Right atrium auricular region (tissue), 2 donors: ENCODE measurements around the gene BHLHE23. TPM values are rescaled to one million over a fixed set of nuclear protein-coding genes. Genes with fewer than 3 reads are reported as not detected.

Experiments
- DNase-seq: peaks from one replicate; pipeline ENCODE4 v3.0.0-alpha.2; 2019; ENCODE audit warnings: low spot score
- H3K27ac ChIP-seq, 2 donors: fragments of 200-600 bp; sonication (generic); 1 replicate in 1 of 2; 2 replicates in 1 of 2; pipeline ENCODE4 v1.5.1; 2016 to 2019
- H3K27me3 ChIP-seq, 2 donors: fragments of 200-600 bp; sonication (generic); one replicate each; pipeline versions ENCODE4 v1.5.1 to v1.6.0; 2017 to 2019
- H3K36me3 ChIP-seq: fragments of 200-600 bp; sonication (generic); one replicate; pipeline ENCODE4 v1.5.1; 2016
- H3K4me1 ChIP-seq, 2 donors: fragments of 200-600 bp; sonication (generic); one replicate each; pipeline versions ENCODE4 v1.5.1 to v1.6.0; 2017 to 2019
- H3K4me3 ChIP-seq, 2 donors: fragments of 200-600 bp; sonication (generic); 1 replicate in 1 of 2; 2 replicates in 1 of 2; pipeline ENCODE4 v1.5.1; 2017 to 2019; ENCODE audit warnings: mild to moderate bottlenecking in 1 of 2, moderate library complexity in 1 of 2
- H3K9me3 ChIP-seq, 2 donors: fragments of 200-600 bp; sonication (generic); one replicate each; pipeline ENCODE4 v1.5.1; 2019
- CTCF ChIP-seq, 2 donors: fragments of 200-600 bp; sonication (generic); IDR thresholded peaks; one replicate each; pipeline ENCODE4 v1.5.1; 2019; ENCODE audit warnings: antibody characterized with exemption in 2 of 2
- total RNA-seq, 2 donors: library from RNA; depleted of rRNA; stranded (reverse); fragments of >200 nt; gene quantifications; one replicate each; pipeline ENCODE4 v1.1.0, GENCODE V29; 2016

Gene BHLHE23
- total RNA-seq, 2 donors from 2014 or later: not detected

GRCh38 chr20:63002511-63002910 is 4.3 kb downstream of the BHLHE23 start:
- no peak for TF ChIP-seq CTCF (IDR thresholded peaks at IDR 0.05)
- H3K4me3 ChIP-seq: no peak overlapping the region
- no peak for DNase-seq
- no peaks in the 10 kb centered on the region for H3K9me3 ChIP-seq
- peaks cover 0 to 19% of the 10 kb centered on the region in 2 donors for H3K4me1 ChIP-seq
- no peak overlapping the region for H3K27ac ChIP-seq
- peaks cover 21 to 38% of the 10 kb centered on the region in 2 donors for H3K27me3 ChIP-seq
- H3K36me3 ChIP-seq: no peaks in the 10 kb centered on the region

- TF ChIP-seq CTCF (IDR thresholded peaks at IDR 0.05): no peak
- H3K27me3 ChIP-seq: peaks cover 15 to 25% of the 10 kb centered on the region in 2 donors
- no peak for DNase-seq
- H3K4me3 ChIP-seq: no peak overlapping the region
- H3K9me3 ChIP-seq: no peaks in the 10 kb centered on the region
- H3K27ac ChIP-seq: no peak overlapping the region
- no peaks in the 10 kb centered on the region for H3K36me3 ChIP-seq
- H3K4me1 ChIP-seq: peaks cover 0 to 8% of the 10 kb centered on the region in 2 donors
These were observed 5.8 kb downstream of the BHLHE23 start for GRCh38 chr20:63000958-63001357.

- H3K36me3 ChIP-seq: no peaks in the 10 kb centered on the region
- no peak for DNase-seq
- H3K9me3 ChIP-seq: no peaks in the 10 kb centered on the region
- H3K27me3 ChIP-seq: peaks cover 15 to 16% of the 10 kb centered on the region in 2 donors
- H3K27ac ChIP-seq: no peak overlapping the region
- peaks cover 0 to 4% of the 10 kb centered on the region in 2 donors for H3K4me1 ChIP-seq
- H3K4me3 ChIP-seq: no peak overlapping the region
- TF ChIP-seq CTCF (IDR thresholded peaks at IDR 0.05): no peak
These were observed 6.7 kb downstream of the BHLHE23 start for GRCh38 chr20:63000036-63000435.

GRCh38 chr20:62999580-62999979 is 7.2 kb downstream of the BHLHE23 start:
- Histone ChIP-seq H3K27me3 (peaks cover 11% of the 10 kb centered on the region in 2 donors), H3K36me3 (no peaks in the 10 kb centered on the region), H3K4me3 (no peak overlapping the region), H3K9me3 (no peaks in the 10 kb centered on the region), H3K27ac (no peak overlapping the region), H3K4me1 (no peaks in the 10 kb centered on the region)
- TF ChIP-seq CTCF (IDR thresholded peaks at IDR 0.05): no peak
- no peak for DNase-seq

DNA sequence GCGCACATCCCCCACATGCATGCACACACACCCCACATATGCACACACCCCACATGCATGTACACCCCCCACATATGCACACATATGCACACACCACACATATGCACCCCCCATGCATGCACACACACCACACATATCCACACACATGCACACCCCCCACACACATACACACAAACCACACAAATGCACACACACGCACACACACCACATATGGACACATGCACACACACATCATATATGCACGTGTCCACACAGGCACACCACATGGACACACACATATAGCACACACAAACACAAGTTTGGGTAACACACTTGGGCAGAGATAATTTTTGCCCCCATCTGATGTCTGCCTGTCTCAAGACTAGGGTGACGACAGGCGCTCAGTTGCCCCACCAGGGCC is 8.3 kb downstream of the BHLHE23 start:
- no peak for TF ChIP-seq CTCF (IDR thresholded peaks at IDR 0.05)
- peaks cover 2% of the 10 kb centered on the region in 2 donors for H3K27me3 ChIP-seq
- H3K4me1 ChIP-seq: no peaks in the 10 kb centered on the region
- H3K9me3 ChIP-seq: no peaks in the 10 kb centered on the region
- no peak overlapping the region for H3K4me3 ChIP-seq
- no peak for DNase-seq
- H3K27ac ChIP-seq: no peak overlapping the region
- no peaks in the 10 kb centered on the region for H3K36me3 ChIP-seq

GRCh38 chr20:62997417-62998035 is 9.2 kb downstream of the BHLHE23 start:
- H3K27me3 ChIP-seq: no peaks in the 10 kb centered on the region
- H3K36me3 ChIP-seq: no peaks in the 10 kb centered on the region
- no peak overlapping the region for H3K27ac ChIP-seq
- H3K9me3 ChIP-seq: no peaks in the 10 kb centered on the region
- no peaks in the 10 kb centered on the region for H3K4me1 ChIP-seq
- no peak for DNase-seq
- no peak overlapping the region for H3K4me3 ChIP-seq
- no peak for TF ChIP-seq CTCF (IDR thresholded peaks at IDR 0.05)
